Left lung (tissue), 10 donors: ENCODE results near the gene LPIN3. TPM values are rescaled to one million over a fixed set of nuclear protein-coding genes. Genes with fewer than 3 reads are reported as not detected.

Source experiments
- ATAC-seq: fragments of 200-7000 bp; cut with Tn5 transposase; one replicate; pipeline ENCODE4 v1.9.1; 2020; ENCODE audit warnings: moderate library complexity
- DNase-seq, 4 donors: peaks; one replicate each; pipeline ENCODE4 v3.0.0-alpha.2; 2013 to 2020
- H3K27ac ChIP-seq, 2 donors: fragments of 200-600 bp; sonication (generic) in 1 of 2; one replicate each; pipeline versions ENCODE4 v1.5.0 to v1.8.0; 2020 to 2021
- H3K27me3 ChIP-seq, 2 donors: fragments of 200-600 bp; sonication (generic) in 1 of 2; one replicate each; pipeline versions ENCODE4 v1.5.0 to v1.8.0; 2020 to 2021
- H3K36me3 ChIP-seq, 2 donors: fragments of 200-600 bp; sonication (generic) in 1 of 2; one replicate each; pipeline versions ENCODE4 v1.5.0 to v1.8.0; 2020 to 2021
- H3K4me1 ChIP-seq, 2 donors: fragments of 200-600 bp; one replicate each; pipeline ENCODE4 v1.8.0; 2021
- H3K4me3 ChIP-seq, 2 donors: fragments of 200-600 bp; sonication (generic) in 1 of 2; one replicate each; pipeline versions ENCODE4 v1.5.0 to v1.8.0; 2020 to 2021; ENCODE audit warnings: mild to moderate bottlenecking in 1 of 2
- H3K9me3 ChIP-seq, 2 donors: fragments of 200-600 bp; sonication (generic) in 1 of 2; one replicate each; pipeline versions ENCODE4 v1.5.0 to v1.8.0; 2020 to 2021
- CTCF ChIP-seq, 2 donors: fragments of 200-600 bp; sonication (generic) in 1 of 2; IDR thresholded peaks; one replicate each; pipeline versions ENCODE4 v1.5.0 to v1.8.0; 2021; ENCODE audit warnings: antibody characterized with exemption in 2 of 2
- intact Hi-C, 2 donors: fragments of 100-400 bp; cut with DNase I; formaldehyde crosslinking; loops; one replicate each; pipeline versions ENCODE4 v1.11.2 to v1.14.2; 2022
- polyA plus RNA-seq, 6 donors: library from polyadenylated mRNA; unstranded; fragments of 120-200 nt; gene quantifications; one replicate each; pipeline ENCODE4 v1.2.1, GENCODE V29; 2013; ENCODE audit not compliant: insufficient read length in 6 of 6
- total RNA-seq, 2 donors: library from RNA; stranded (reverse); fragmentation: NEBNext Ultra II Directional; extraction: Animal tissue kit (Norgen Biotek cat#: 25700); gene quantifications; one replicate each; pipeline ENCODE4 v1.2.1, GENCODE V29; 2021
- donor health status: DM: no; HTN: yes; CAD: no.
- donor health status: DM: no; HTN: no; CAD: no.

Gene LPIN3
- total and polyA plus RNA-seq, 8 donors = 9.6 to 20.4 (median 14.2) TPM

GRCh38 chr20:41373931-41374920, 33.6 kb downstream of the LPIN3 start:
- no peaks in the 10 kb centered on the region for H3K36me3 ChIP-seq
- H3K9me3 ChIP-seq = peaks cover 0 to 14% of the 10 kb centered on the region in 2 donors
- intact Hi-C loops = no loop called here
- H3K27me3 ChIP-seq = peaks cover 0 to 44% of the 10 kb centered on the region in 2 donors
- H3K27ac ChIP-seq = no peak overlapping the region
- H3K4me1 ChIP-seq = no peaks in the 10 kb centered on the region
- no peak for TF ChIP-seq CTCF (IDR thresholded peaks at IDR 0.05)
- no peak for DNase-seq
- H3K4me3 ChIP-seq = no peak overlapping the region
- ATAC-seq = no peak

GRCh38 chr20:41375846-41376245, 35.2 kb downstream of the LPIN3 start:
- DNase-seq (no peak), ATAC-seq (no peak)
- Histone ChIP-seq H3K27me3 (peaks cover 0 to 35% of the 10 kb centered on the region in 2 donors), H3K36me3 (no peaks in the 10 kb centered on the region), H3K4me3 (no peak overlapping the region), H3K4me1 (no peaks in the 10 kb centered on the region), H3K27ac (no peak overlapping the region), H3K9me3 (peaks cover 0 to 13% of the 10 kb centered on the region in 2 donors)
- intact Hi-C loops = no loop called here
- no peak for TF ChIP-seq CTCF (IDR thresholded peaks at IDR 0.05)

GRCh38 chr20:41376349-41376748, 35.7 kb downstream of the LPIN3 start:
- TF ChIP-seq CTCF (IDR thresholded peaks at IDR 0.05) = no peak
- no peak for ATAC-seq
- DNase-seq = no peak
- Histone ChIP-seq H3K36me3 (no peaks in the 10 kb centered on the region), H3K4me1 (no peaks in the 10 kb centered on the region), H3K4me3 (no peak overlapping the region), H3K27ac (no peak overlapping the region), H3K9me3 (peaks cover 0 to 8% of the 10 kb centered on the region in 2 donors), H3K27me3 (peaks cover 0 to 35% of the 10 kb centered on the region in 2 donors)
- intact Hi-C loops = no loop called here

- Histone ChIP-seq H3K9me3 (peaks cover 0 to 1% of the 10 kb centered on the region in 2 donors), H3K27me3 (peaks cover 0 to 40% of the 10 kb centered on the region in 2 donors), H3K27ac (no peak overlapping the region), H3K4me3 (no peak overlapping the region), H3K36me3 (no peaks in the 10 kb centered on the region), H3K4me1 (no peaks in the 10 kb centered on the region)
- ATAC-seq (no peak), DNase-seq (no peak)
- TF ChIP-seq CTCF (IDR thresholded peaks at IDR 0.05) = no peak
- intact Hi-C loops = no loop called here
Measured at GRCh38 chr20:41377275-41377674, 36.7 kb downstream of the LPIN3 start.

- Histone ChIP-seq H3K4me3 (no peak overlapping the region), H3K4me1 (no peaks in the 10 kb centered on the region), H3K9me3 (no peaks in the 10 kb centered on the region), H3K36me3 (no peaks in the 10 kb centered on the region), H3K27ac (no peak overlapping the region), H3K27me3 (peaks cover 0 to 33% of the 10 kb centered on the region in 2 donors)
- TF ChIP-seq CTCF (IDR thresholded peaks at IDR 0.05) = no peak
- DNase-seq (no peak), ATAC-seq (no peak)
- intact Hi-C loops = no loop called here
Measured at GRCh38 chr20:41379551-41379950, 38.9 kb downstream of the LPIN3 start.
